ENCODE measurements around the gene CPLX1. TPM values are rescaled to one million over a fixed set of nuclear protein-coding genes. Genes with fewer than 3 reads are reported as not detected.
A peak's percentile ranks its signal among the peaks of the same experiment; 100 is the strongest.

CPLX1 gene
- total RNA-seq, 2 donors from 2014 or later, result 1.0 to 1.9 TPM

DNA sequence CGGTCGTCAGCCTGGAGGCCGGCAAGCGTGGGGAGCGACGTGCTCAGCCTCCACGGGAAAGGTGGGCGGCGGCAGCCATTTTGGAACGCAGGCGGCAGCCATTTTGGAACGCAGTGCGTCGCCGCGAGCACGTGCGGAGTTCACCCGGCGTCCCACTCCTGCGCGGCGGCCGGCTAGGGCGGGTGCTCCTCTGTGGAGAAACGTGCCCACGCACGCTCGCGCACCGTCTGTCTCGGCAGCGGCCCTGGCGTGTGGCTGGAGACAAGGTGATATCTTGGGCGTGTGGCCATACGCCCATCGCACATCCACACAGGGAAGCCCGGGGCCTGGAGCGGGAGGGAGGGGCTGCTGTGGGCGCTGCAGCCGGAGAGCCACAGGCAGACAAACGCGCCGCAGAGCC, 21.1 kb downstream of the CPLX1 start:
- TF ChIP-seq CTCF (conservative IDR thresholded peaks at IDR 0.05), result no peak
- Histone ChIP-seq H3K9ac (ENCODE audit: extremely low read depth, low read length, poor library complexity, severe bottlenecking) (no peak overlapping the region), H3K27ac (ENCODE audit: low read depth, low read length) (no peak overlapping the region), H3K36me3 (ENCODE audit: control insufficient read depth, insufficient read depth, low read length) (no peaks in the 10 kb centered on the region), H3K4me1 (ENCODE audit: control insufficient read depth, insufficient read depth, low read length) (no peaks in the 10 kb centered on the region), H3K9me3 (ENCODE audit: control insufficient read depth, low read length) (peaks cover 5% of the 10 kb centered on the region), H3K4me3 (ENCODE audit: low read length) (no peak overlapping the region), H3K27me3 (ENCODE audit: control insufficient read depth, insufficient read depth, low read length, poor library complexity, severe bottlenecking) (peaks cover 8% of the 10 kb centered on the region)
- H3K4me3 Mint-ChIP-seq, result no peak overlapping the region
- DNase-seq, result peak; percentile 21
- peaks cover 8% of the 10 kb centered on the region for H3K9me3 Mint-ChIP-seq
- no peaks in the 10 kb centered on the region for H3K4me1 Mint-ChIP-seq
- no peaks in the 10 kb centered on the region for H3K36me3 Mint-ChIP-seq (ENCODE audit: low read depth)
- H3K27ac Mint-ChIP-seq, result no peak overlapping the region
- H3K27me3 Mint-ChIP-seq (ENCODE audit: insufficient read depth), result peaks cover 38% of the 10 kb centered on the region
- 95 to 98% methylated on average over 36 to 44 of the region's 44 CpGs for WGBS, 2 experiments (ENCODE audit: insufficient coverage in 1 of 2, insufficient read length in 1 of 2)

DNA sequence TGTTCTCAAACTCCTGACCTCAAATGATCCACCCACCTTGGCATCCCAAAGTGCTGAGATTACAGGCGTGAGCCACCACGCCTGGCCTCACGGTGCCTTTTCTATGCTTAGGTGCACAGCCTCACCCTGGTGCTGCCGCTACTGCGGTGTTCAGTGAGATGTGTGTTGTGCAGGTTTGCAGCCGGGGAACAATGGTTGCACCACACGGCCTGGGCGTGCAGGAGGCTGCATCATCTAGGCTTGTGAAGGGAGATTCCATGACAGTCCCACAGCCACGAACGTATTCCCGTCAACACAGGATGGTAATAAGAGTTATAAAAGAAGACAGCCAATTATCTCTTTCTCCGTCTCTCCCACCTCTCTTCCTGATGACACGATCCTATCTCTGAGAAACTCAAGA, 22.0 kb downstream of the CPLX1 start:
- no peak for TF ChIP-seq CTCF (conservative IDR thresholded peaks at IDR 0.05)
- Mint-ChIP-seq H3K27me3 (ENCODE audit: insufficient read depth) (peaks cover 36% of the 10 kb centered on the region), H3K4me3 (no peak overlapping the region), H3K9me3 (peaks cover 8% of the 10 kb centered on the region), H3K4me1 (no peaks in the 10 kb centered on the region), H3K27ac (no peak overlapping the region), H3K36me3 (ENCODE audit: low read depth) (no peaks in the 10 kb centered on the region)
- Histone ChIP-seq H3K4me3 (ENCODE audit: low read length) (no peak overlapping the region), H3K27ac (ENCODE audit: low read depth, low read length) (no peak overlapping the region), H3K9ac (ENCODE audit: extremely low read depth, low read length, poor library complexity, severe bottlenecking) (no peak overlapping the region), H3K27me3 (ENCODE audit: control insufficient read depth, insufficient read depth, low read length, poor library complexity, severe bottlenecking) (peaks cover 8% of the 10 kb centered on the region), H3K9me3 (ENCODE audit: control insufficient read depth, low read length) (peaks cover 5% of the 10 kb centered on the region), H3K36me3 (ENCODE audit: control insufficient read depth, insufficient read depth, low read length) (no peaks in the 10 kb centered on the region), H3K4me1 (ENCODE audit: control insufficient read depth, insufficient read depth, low read length) (no peaks in the 10 kb centered on the region)
- peak; percentile 21 for DNase-seq
- WGBS, 2 experiments (ENCODE audit: insufficient coverage in 1 of 2, insufficient read length in 1 of 2), result 95% methylated on average over 9 to 13 of the region's 13 CpGs

DNA sequence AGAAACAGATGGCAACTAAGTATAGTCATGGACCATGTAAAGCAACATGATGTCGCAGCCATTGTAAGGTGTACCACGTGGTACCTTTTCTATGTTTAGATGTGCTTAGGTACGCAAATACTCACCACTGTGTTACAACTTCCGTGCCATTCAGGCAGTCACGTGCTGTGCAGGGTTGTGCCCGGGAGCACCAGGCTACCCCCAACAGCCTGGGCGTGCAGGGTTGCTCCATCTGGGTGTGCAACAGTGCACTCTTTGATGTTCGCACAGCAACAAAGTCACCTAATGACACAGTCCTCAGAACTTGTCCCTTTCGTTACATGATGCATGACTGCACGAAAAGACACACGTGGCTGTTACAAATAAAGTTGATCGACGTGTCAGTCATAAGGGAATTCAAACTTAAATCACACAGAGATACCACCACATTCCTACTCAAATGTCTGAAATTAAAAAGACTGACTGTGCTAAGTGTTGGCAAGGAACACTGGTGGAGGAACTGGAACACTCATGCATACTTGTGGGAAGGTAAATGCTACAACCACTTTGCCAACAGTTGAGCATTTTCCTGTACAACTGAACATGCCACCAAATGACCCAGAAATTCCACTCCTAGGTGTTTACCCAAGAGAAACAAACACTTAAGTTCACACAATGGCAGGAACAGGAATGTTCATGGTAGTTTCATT, 24.3 kb downstream of the CPLX1 start:
- no peak for DNase-seq
- H3K4me3 ChIP-seq (ENCODE audit: low read length), result no peak overlapping the region
- Mint-ChIP-seq H3K4me3 (no peak overlapping the region), H3K36me3 (ENCODE audit: low read depth) (no peaks in the 10 kb centered on the region), H3K9me3 (peaks cover 5% of the 10 kb centered on the region), H3K27ac (no peak overlapping the region), H3K27me3 (ENCODE audit: insufficient read depth) (peaks cover 37% of the 10 kb centered on the region), H3K4me1 (no peaks in the 10 kb centered on the region)
- WGBS, 2 experiments (ENCODE audit: insufficient coverage in 1 of 2, insufficient read length in 1 of 2), result 87 to 88% methylated on average over 9 to 13 of the region's 13 CpGs
- H3K9ac ChIP-seq (ENCODE audit: extremely low read depth, low read length, poor library complexity, severe bottlenecking), result no peak overlapping the region
- H3K9me3 ChIP-seq (ENCODE audit: control insufficient read depth, low read length), result peaks cover 5% of the 10 kb centered on the region
- H3K27me3 ChIP-seq (ENCODE audit: control insufficient read depth, insufficient read depth, low read length, poor library complexity, severe bottlenecking), result peaks cover 15% of the 10 kb centered on the region
- H3K4me1 ChIP-seq (ENCODE audit: control insufficient read depth, insufficient read depth, low read length), result no peaks in the 10 kb centered on the region
- no peak overlapping the region for H3K27ac ChIP-seq (ENCODE audit: low read depth, low read length)
- no peaks in the 10 kb centered on the region for H3K36me3 ChIP-seq (ENCODE audit: control insufficient read depth, insufficient read depth, low read length)
- TF ChIP-seq CTCF (conservative IDR thresholded peaks at IDR 0.05), result no peak
